Liver (tissue), 9 donors: ENCODE measurements around the gene PSORS1C1. TPM values are rescaled to one million over a fixed set of nuclear protein-coding genes. Genes with fewer than 3 reads are reported as not detected.
A peak's percentile ranks its signal among the peaks of the same experiment; 100 is the strongest.

Source experiments
- DNase-seq: peaks from one replicate; pipeline ENCODE4 v3.0.0-alpha.2; 2017; ENCODE audit warnings: low spot score
- H3K27ac ChIP-seq, 2 donors: one replicate each; pipeline ENCODE4 v1.7.0; 2013; ENCODE audit warnings: inconsistent platforms in 2 of 2, low read length in 2 of 2, control low read depth in 1 of 2, low read depth in 1 of 2, mild to moderate bottlenecking in 1 of 2
- H3K27me3 ChIP-seq, 4 donors: one replicate each; pipeline versions ENCODE4 v1.6.1 to v1.7.0; 2013; ENCODE audit warnings: low read length in 3 of 4, inconsistent platforms in 1 of 4, mild to moderate bottlenecking in 1 of 4, moderate library complexity in 1 of 4; ENCODE audit not compliant: control insufficient read depth in 4 of 4, insufficient read depth in 4 of 4
- H3K36me3 ChIP-seq, 4 donors: one replicate each; pipeline versions ENCODE4 v1.6.1 to v1.7.0; 2013; ENCODE audit warnings: low read length in 3 of 4, mild to moderate bottlenecking in 3 of 4, low read depth in 1 of 4, moderate library complexity in 1 of 4; ENCODE audit not compliant: control insufficient read depth in 4 of 4, insufficient read depth in 3 of 4
- H3K4me1 ChIP-seq, 4 donors: one replicate each; pipeline versions ENCODE4 v1.6.1 to v1.7.0; 2013; ENCODE audit warnings: low read length in 3 of 4, mild to moderate bottlenecking in 3 of 4, moderate library complexity in 1 of 4; ENCODE audit not compliant: control insufficient read depth in 4 of 4, insufficient read depth in 4 of 4
- H3K4me3 ChIP-seq, 3 donors: one replicate each; pipeline versions ENCODE4 v1.6.1 to v1.7.0; 2013; ENCODE audit warnings: low read length in 3 of 3, control low read depth in 1 of 3, low read depth in 1 of 3, mild to moderate bottlenecking in 1 of 3
- H3K9ac ChIP-seq, 2 donors: one replicate each; pipeline ENCODE4 v1.7.0; 2013; ENCODE audit warnings: low read length in 2 of 2, mild to moderate bottlenecking in 2 of 2, moderate library complexity in 2 of 2, control low read depth in 1 of 2, low read depth in 1 of 2
- H3K9me3 ChIP-seq, 4 donors: one replicate each; pipeline versions ENCODE4 v1.6.1 to v1.7.0; 2013; ENCODE audit warnings: low read length in 3 of 4; ENCODE audit not compliant: control insufficient read depth in 4 of 4
- CTCF ChIP-seq: fragments of 150-350 bp; IDR thresholded peaks from 2 replicates; pipeline ENCODE4 v1.5.1; 2017; ENCODE audit warnings: improper control_type of control experiment, low read depth, low read length; ENCODE audit not compliant: missing input control
- EGR1 ChIP-seq, 2 donors: IDR thresholded peaks; 2 replicates each; pipeline ENCODE4 v1.6.1; 2016 to 2018; ENCODE audit warnings: antibody characterized with exemption in 2 of 2, low read depth in 2 of 2
- GABPA ChIP-seq, 2 donors: IDR thresholded peaks in 1 of 2; conservative IDR thresholded peaks in 1 of 2; 2 replicates each; pipeline ENCODE4 v1.6.1; 2016; ENCODE audit warnings: antibody characterized with exemption in 2 of 2, mild to moderate bottlenecking in 1 of 2, moderate library complexity in 1 of 2
- HNF4A ChIP-seq, 2 donors: conservative IDR thresholded peaks; 2 replicates each; pipeline ENCODE4 v1.6.1; 2016; ENCODE audit warnings: antibody characterized with exemption in 2 of 2, mild to moderate bottlenecking in 2 of 2
- JUND ChIP-seq, 2 donors: IDR thresholded peaks; 2 replicates each; pipeline ENCODE4 v1.6.1; 2016; ENCODE audit warnings: antibody characterized with exemption in 2 of 2
- RAD21 ChIP-seq, 2 donors: IDR thresholded peaks; 2 replicates each; pipeline ENCODE4 v1.6.1; 2016; ENCODE audit warnings: antibody characterized with exemption in 2 of 2, mild to moderate bottlenecking in 2 of 2
- RXRA ChIP-seq, 2 donors: IDR thresholded peaks; 2 replicates each; pipeline ENCODE4 v1.6.1; 2017 to 2018; ENCODE audit warnings: antibody characterized with exemption in 2 of 2, mild to moderate bottlenecking in 1 of 2
- SP1 ChIP-seq: IDR thresholded peaks from 2 replicates; pipeline ENCODE4 v1.6.1; 2018; ENCODE audit warnings: antibody characterized with exemption, mild to moderate bottlenecking
- TAF1 ChIP-seq: conservative IDR thresholded peaks from 2 replicates; pipeline ENCODE4 v1.6.1; 2016; ENCODE audit warnings: antibody characterized with exemption, mild to moderate bottlenecking
- YY1 ChIP-seq: IDR thresholded peaks from 2 replicates; pipeline ENCODE4 v1.6.1; 2016; ENCODE audit warnings: antibody characterized with exemption, mild to moderate bottlenecking
- WGBS: extraction: QIAGEN DNeasy Blood & Tissue Kit; methylation state at CpG from one replicate; pipeline ENCODE4 v1.1.7; 2013; 5-methylcytosine and 5-hydroxymethylcytosine counted together
- polyA plus RNA-seq, 2 donors: library from polyadenylated mRNA; stranded (reverse) in 1 of 2; unstranded in 1 of 2; fragments of 200-250 nt in 1 of 2; fragments of >200 nt in 1 of 2; fragmentation: Nextera tagmentation in 1 of 2; extraction: Ambion mirVana in 1 of 2; gene quantifications; one replicate each; pipeline versions ENCODE4 v1.2.1 to v1.2.3, GENCODE V29; 2013 to 2015
- total RNA-seq, 2 donors: library from RNA; depleted of rRNA; stranded (reverse); fragments of >200 nt; gene quantifications; one replicate each; pipeline ENCODE4 v1.2.3, GENCODE V29; 2014
- donor health status: healthy.
- donor health status: healthy.
- donor health status: healthy.
- donor health status: healthy.
- donor health status: healthy.

PSORS1C1 gene
- total and polyA plus RNA-seq, 4 donors, result under 0.01 to 0.08 TPM; not detected in 2

- TF ChIP-seq RAD21 (IDR thresholded peaks at IDR 0.05) (no peak), SP1 (no peak)
Measured at GRCh38 chr6:31156641-31157040, 42.0 kb downstream of the PSORS1C1 start (continued).

DNA sequence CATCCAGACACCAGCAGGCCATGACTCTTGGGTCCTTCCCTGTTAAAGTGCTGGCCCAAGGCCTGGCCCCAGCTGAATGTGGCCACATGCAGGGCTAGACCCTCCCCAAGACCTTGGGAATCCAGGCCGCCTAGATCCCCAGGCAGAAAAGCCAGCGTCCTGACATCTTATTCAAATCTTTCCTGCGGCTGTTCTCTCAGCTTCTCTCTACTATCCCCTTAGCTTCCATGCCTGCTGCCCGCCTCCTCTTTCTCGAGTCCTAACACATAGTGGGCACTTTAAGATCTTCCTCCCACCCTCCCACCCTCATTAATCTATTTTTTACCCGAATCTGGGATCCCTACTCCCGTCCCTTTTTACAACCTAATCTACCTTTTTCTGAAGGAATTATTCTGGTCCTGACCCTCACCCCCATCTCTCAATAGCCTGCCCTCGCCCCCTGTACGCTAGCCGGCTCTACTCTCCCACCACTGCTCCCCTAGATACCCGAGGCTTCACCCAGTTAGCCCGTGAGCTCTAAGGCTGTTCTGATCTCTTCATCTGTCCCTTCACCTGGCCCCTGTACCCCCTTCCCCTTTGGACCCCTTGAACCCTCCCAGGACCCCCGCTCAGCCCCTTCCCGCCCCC lies 43.0 kb downstream of the PSORS1C1 start, which contains the start of gene CCHCR1:
CCHCR1 (minus strand) TSS at position 290 of the 627 bp plus-strand sequence; CDS start at position 88, 202 bp downstream.
- no peaks in the 10 kb centered on the region for H3K27me3 ChIP-seq
- peaks cover 3 to 14% (median 11%) of the 10 kb centered on the region in 4 donors for H3K4me1 ChIP-seq
- H3K4me3 ChIP-seq, result peak within 1 kb of the TSS; percentile 66 to 77 (median 74)
- peak within 1 kb of the TSS; percentile 15 to 51 for H3K27ac ChIP-seq
- no peaks in the 10 kb centered on the region for H3K9me3 ChIP-seq
- H3K9ac ChIP-seq, result peak within 1 kb of the TSS; percentile 42 to 64
- DNase-seq, result no peak
- peaks cover 0 to 7% (median 3%) of the 10 kb centered on the region in 4 donors for H3K36me3 ChIP-seq
- TF ChIP-seq TAF1 (no peak), GABPA (IDR thresholded peaks at IDR 0.05 in 1 of 2, conservative IDR thresholded peaks at IDR 0.05 in 1 of 2) (no peak)
- WGBS, result 15% methylated on average over 14 of the region's 14 CpGs

DNA sequence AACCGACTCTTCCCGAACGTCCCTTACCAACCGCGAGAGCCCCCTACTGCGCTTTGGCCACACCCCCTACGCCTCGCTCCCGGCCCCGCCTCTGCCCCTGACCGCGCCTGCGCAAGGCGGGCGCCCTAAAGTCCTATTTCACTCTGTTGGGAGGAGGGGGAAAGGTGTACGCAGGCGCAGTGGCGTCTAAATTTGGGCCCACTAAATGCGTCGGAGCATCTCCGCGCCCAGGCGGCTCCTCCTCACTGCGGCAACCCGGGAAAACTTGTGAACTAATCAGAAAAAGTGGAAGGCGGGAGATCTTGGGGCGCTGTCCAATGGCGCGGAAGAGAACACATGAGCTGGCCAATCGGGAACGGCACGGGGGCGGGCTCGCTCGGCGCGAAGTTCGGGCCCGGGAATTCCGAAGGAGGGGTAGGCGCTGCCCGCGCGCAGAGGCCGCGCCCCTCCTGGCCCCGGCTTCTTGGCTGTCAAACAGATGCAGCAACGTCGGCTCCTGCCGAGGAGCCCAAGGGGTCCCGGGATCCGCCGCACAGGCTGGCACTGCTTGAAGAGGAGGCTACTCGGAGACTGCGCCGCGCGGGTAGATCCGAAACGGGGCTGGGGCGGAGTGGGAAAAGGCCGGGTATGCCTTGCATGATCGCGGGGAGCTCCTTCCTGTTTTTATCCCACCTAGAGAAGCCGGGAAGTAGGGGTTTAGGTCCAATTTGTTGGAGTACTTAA lies 43.7 kb downstream of the PSORS1C1 start, which contains the start of gene TCF19:
TCF19 (plus strand) TSS at position 450 of the 723 bp plus-strand sequence. CDS start 881 bp downstream, outside the sequence.
- H3K27me3 ChIP-seq, result no peaks in the 10 kb centered on the region
- peak within 1 kb of the TSS; percentile 66 to 77 (median 74) for H3K4me3 ChIP-seq
- H3K27ac ChIP-seq, result peak within 1 kb of the TSS; percentile 15 to 51
- H3K9ac ChIP-seq, result peak within 1 kb of the TSS; percentile 42 to 64
- H3K36me3 ChIP-seq, result peaks cover 0 to 7% (median 3%) of the 10 kb centered on the region in 4 donors
- H3K4me1 ChIP-seq, result peaks cover 3 to 14% (median 11%) of the 10 kb centered on the region in 4 donors
- peak; percentile 84 to 85 for TF ChIP-seq EGR1 (IDR thresholded peaks at IDR 0.05; ENCODE audit: low read depth in 2 of 2)
- TF ChIP-seq YY1, result peak; percentile 65
- TF ChIP-seq HNF4A (conservative IDR thresholded peaks at IDR 0.05), result peak; percentile 42 to 50
- TF ChIP-seq JUND (IDR thresholded peaks at IDR 0.05), result no peak
- TF ChIP-seq RXRA (IDR thresholded peaks at IDR 0.05), result peak in 1 of 2 donors; percentile 35
- peak; percentile 96 for TF ChIP-seq SP1
- no peak for TF ChIP-seq CTCF
- no peaks in the 10 kb centered on the region for H3K9me3 ChIP-seq
- WGBS, result under 1% methylated on average over 65 of the region's 65 CpGs
- DNase-seq, result peak; percentile 97
